Stimulated activated CD8-positive, alpha-beta memory T cell treated with anti-CD3 and anti-CD28 coated beads, Interleukin-15, amount 100 ng/mL, for 24 hours (primary cell): ENCODE data around the gene ZC3H10.
"Not testable (repeated sequence)": the region's sequence is repeated elsewhere in the genome, so short reads cannot be mapped to it uniquely, and the experiment has no call there.

ENCODE experiments used
- DNase-seq: peaks from one replicate; pipeline ENCODE4 v3.0.0-alpha.2; 2020; ENCODE audit warnings: low read depth

The ZC3H10 gene

DNA sequence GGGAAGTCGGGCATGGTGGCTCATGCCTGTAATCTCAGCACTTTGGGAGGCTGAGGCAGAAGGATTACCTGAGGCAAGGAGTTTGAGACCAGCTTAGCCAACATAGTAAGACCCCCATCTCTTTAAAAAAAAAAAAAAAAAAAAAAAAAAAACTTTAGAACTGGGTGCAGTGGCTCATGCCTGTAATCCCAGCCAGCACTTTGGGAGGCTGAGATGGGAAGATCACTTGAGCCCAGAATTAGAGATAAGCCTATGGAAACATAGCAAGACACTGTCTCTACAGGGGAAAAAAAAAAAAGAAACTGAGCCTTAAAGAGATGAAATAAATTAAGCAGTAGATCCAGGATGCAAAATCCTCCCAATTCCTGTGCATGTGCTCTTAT is 15.4 kb upstream of the ZC3H10 start:
- DNase-seq, result no peak

DNA sequence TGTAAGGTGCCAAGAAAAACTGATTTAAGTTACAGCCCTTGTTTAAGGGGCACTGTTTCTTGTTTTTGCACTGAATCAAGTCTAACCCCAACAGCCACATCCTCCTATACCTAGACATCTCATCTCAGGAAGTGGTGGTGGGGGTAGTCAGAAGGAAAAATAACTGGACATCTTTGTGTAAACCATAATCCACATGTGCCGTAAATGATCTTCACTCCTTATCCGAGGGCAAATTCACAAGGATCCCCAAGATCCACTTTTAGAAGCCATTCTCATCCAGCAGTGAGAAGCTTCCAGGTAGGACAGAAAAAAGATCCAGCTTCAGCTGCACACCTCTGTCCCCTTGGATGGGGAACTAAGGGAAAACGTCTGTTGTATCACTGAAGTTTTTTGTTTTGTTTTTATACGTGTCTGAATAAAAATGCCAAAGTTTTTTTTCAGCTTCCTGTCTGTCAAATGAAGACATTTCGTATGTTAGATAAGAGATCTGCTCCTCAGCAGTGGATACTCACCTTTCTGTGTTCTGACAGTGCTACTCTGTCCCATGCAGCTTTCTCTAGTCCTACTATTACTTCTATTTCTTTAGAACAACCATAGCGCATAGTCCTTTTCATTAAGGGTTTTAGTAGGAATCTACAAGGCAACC is 14.9 kb upstream of the ZC3H10 start:
- DNase-seq, result no peak

DNA sequence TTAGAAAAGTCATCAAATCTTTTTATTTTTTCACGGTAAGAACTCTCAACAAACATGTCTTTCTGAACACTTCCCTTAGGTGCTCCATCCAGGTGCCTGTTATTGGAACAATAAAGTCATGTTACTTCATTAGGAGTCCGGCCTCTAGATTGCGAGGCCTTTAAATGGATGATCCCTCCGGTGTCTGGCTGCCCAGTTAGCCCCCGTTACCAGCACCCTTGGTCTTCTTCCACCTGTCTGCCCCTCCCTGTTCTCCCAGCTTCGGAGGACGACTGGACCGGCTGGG is 14.3 kb upstream of the ZC3H10 start:
- peak; percentile 31 for DNase-seq

DNA sequence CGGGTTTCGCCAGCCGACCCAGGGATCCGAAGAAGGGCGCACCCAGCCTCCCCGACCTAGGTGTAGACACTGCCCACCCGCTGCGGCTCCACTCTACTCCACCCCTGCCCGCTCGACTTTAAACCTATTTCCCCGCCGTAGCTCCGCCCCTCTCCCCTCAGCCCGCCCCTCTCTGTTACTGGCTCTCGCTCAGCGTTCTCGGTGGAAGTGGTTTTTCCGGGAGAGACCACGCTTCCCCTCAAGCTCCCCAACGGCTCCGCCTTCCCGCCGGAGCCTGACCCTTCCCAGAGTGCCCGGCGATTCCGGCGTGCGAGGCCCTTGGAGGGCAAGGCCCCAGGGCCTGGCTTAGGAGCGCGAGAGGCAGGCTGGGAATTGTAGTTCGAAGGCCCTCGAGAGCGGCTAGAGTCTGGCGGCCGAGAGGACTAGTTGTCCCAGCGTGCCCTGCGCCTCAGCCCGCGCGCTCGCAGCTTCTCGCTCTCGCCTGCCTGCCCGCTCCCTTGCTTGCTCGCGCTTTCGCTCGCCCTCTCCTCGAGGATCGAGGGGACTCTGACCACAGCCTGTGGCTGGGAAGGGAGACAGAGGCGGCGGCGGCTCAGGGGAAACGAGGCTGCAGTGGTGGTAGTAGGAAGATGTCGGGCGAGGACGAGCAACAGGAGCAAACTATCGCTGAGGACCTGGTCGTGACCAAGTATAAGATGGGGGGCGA is 13.8 kb upstream of the ZC3H10 start, which contains the start of gene PA2G4:
Gene PA2G4, plus strand, starts transcription at position 451 of the 706 bp plus-strand sequence. Its CDS starts 179 bp downstream, at position 630.
- peak; percentile 84 for DNase-seq

DNA sequence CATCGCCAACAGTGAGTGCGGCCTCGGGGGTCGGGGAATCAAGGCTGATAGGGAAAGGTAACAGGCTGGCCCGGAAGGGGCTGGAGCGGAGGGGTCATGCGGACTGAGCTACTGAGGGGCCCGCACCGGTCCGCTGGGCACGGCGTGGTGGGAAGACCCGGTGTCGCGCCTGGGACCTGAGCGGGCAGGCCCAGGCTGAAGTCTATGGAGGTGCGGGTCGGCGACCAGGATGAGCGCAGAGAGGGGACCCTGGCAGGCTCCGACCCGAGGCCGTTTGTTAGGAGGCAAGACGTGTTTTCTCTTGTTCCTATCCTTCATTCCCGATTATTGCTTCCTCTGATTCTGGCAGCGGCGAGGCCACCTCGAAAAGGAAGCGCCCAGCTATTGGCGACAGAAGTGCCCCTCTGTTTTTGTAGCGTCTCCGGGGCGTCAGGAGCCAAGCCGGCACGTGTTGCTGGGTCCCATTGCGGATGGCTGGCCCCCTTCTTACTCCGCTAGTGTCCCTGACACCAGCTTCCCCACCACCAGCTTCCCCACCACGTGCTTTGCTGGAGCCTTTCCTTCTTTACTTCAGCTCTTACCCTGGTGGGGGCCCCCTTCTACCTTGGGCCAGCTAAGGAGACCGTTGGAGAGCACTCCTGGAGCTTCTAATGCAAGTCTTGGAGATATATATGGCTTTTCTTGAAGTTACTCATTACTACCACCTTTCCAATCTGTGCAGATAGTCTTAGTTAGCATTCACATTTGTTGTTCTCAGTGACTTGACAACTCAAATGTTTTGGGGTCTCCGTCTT is 13.1 kb upstream of the ZC3H10 start:
- peak; percentile 21 for DNase-seq

DNA sequence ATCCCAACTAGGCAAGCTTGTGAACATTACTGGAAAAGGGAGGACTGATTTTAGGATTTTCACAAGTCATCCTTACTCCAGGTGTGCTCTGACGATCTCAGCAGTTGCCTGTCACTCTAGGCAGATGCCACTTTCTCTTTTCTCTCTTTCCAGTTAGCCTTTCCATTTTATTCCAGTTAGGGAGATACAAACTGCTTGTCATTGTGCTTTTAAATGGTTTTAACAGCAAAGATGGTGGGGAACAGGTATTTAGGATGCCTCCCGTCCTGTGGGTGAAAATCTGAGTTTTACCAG is 12.5 kb upstream of the ZC3H10 start:
- DNase-seq, result no peak

DNA sequence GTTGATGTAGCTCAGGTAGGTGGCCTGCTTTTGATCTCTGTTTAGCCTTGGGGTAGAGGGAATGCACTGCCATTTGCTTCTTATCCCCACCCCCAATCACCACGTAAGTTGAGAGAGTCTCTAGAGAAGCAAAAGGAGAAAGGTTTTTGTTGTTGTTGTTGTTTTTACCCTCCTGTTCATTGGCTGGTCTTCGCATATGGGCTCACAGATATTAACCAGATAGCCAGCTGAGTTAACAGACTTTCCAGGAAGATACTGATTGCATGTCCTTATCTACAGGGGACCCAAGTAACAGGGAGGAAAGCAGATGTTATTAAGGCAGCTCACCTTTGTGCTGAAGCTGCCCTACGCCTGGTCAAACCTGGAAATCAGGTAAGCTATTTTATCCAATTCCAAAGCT is 10.8 kb upstream of the ZC3H10 start:
- no peak for DNase-seq

DNA sequence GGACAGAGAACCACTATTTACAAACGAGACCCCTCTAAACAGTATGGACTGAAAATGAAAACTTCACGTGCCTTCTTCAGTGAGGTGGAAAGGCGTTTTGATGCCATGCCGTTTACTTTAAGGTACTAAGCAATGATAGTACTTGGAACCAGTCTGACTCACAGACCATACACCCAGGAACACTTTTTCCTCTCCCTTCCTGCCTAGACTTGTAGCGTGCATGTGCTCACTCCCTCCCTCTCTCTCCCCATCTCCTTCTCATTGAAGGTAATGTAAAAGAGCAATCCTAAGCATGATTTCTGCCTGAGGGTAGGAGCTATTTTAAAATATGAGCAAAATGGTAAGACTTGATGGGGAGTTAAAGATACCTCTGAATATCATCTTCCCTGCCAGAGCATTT is 7.5 kb upstream of the ZC3H10 start:
- no peak for DNase-seq

DNA sequence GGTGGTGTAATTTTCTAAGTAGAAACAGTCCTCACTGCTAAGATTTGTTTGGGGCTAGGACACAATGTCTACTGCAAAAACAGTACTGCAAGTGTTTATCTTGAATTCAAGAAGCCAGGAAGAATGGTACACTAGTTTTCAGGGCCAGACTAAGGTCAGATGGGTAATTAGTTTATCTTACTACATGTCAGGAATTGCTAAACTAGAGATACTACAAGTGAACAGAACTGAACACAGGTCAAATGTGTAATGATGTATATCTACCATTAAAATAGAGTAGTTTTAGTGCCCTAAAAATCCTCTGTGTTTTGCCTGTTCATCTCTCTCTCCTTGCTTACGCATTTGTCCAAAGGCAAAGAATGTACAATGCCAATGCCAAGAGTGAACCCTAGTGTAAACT is 4.0 kb upstream of the ZC3H10 start:
- DNase-seq, result no peak

DNA sequence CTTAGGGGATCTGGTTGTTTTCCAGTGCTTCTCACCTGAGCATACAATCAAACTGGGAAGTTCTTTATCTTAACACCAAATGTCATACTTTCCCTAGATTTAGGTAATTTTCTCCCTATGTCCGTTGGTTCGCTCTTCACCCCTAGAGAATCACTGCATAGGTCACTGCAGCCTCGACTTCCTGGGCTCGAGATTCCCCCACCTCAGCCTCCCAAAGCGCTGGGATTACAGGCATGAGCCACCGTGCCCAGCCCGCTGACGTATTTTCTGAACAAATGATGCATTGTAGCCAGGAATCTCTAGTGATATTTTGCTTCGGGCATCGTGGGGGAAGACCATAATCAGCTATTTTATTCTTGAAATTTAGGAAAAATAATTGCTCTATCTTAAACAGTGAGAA is 2.7 kb upstream of the ZC3H10 start:
- DNase-seq, result no peak

DNA sequence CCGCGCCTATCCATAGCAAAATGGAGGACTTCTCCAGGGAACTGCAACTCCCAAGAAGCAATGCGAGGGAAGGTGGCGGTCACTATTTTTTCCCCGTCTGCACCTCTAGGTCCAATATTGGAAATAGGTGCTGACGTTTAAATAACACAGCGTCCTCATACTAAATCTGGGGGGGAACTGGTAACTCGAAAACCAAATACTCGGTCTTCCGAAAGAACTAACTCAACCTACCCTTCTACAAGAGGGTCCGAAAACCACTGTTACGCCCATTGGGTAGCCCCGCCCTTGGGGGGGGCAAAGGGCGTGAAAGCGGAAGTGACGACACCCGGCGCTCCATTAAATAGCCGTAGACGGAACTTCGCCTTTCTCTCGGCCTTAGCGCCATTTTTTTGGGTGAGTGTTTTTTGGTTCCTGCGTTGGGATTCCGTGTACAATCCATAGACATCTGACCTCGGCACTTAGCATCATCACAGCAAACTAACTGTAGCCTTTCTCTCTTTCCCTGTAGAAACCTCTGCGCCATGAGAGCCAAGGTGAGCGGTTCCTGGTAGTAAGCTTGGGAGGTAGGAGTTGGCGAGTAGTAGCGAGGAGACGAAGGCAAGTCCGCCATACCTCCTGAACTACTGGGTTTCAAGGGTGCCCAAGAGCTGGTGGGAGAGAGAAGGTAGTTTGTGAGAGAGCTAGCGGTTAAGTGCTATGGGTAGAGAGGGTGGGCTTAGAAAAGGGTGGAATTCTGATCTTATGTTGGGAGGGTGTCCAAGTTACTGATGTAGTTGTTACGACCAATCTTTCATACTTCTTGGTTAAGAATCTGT is 1.6 kb upstream of the ZC3H10 start, which contains the start of gene RPL41:
Gene RPL41, plus strand, starts transcription at position 367 of the 815 bp plus-strand sequence.
- DNase-seq, result peak; percentile 91

DNA sequence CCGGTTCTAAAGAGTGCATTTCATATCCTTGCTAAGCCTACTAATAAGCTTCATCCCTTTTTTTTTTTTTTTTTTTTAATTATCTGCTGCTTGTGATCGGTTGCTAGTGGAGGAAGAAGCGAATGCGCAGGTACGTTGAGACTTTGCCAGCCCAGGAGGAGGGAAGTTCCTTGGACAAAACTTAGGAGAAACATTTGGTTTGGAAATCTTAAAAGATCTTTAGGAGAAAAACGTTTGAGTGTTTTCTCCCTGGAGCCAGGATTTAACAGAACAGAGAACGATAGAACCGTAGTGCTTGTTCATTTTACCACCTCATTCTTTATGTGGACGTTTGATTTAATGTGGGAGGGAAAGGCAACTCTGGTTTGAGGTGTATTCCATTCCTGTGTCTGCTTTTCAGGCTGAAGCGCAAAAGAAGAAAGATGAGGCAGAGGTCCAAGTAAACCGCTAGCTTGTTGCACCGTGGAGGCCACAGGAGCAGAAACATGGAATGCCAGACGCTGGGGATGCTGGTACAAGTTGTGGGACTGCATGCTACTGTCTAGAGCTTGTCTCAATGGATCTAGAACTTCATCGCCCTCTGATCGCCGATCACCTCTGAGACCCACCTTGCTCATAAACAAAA is 872 bp upstream of the ZC3H10 start:
- DNase-seq, result not testable (repeated sequence)

DNA sequence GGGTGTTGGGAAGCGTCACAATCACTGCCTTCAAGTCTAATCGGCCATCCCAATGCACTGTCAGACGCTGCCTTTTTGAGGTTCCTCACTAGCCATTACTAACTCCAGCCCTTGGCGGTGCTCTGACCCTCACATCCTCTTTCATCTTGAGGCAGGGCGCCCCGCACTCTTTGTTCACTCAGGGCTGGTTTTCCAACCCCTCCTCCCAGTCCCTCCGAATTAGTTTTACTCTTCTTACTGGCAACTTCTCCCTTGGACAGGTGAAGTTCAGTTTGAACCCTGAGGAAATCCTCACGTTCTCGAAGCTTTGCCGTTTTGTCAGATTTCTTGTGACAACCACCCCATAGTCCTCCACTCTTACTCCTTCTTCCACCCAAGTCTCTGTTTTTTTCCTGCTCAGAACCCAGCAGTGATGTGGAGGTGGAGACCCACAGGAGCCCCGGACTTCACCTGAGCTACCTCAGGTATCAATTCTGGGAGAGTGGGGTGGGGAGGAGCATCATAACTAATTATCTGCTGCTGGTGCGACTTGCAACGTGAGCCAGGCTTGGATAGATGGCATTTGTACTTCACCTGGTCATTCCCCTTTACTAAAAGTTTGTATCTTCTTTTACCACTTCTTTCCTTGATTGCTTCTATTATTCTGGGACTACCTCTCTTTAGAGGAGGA is 757 bp downstream of the ZC3H10 start:
- no peak for DNase-seq

DNA sequence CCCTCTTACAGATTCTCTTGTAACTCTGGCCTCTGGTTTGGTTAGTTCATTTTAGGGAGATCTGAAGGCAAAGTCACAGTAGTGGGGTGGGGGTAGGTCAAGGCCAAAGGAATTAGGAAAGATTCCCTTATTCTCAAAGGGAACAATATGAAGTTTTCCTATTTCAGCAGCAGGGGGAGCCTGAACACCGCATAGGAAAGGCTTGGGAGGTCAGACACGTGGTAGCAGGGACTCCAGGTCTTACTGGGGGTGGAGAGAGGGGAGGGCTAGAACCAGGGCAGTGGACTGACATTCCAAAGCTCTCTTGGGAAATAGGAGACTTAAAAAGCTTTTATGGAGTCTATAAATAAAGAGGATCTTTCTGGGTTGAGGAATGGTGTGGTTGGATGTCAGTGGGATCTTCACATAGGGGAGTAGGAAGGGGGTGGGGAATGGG is 1.3 kb downstream of the ZC3H10 start:
- peak; percentile 14 for DNase-seq

DNA sequence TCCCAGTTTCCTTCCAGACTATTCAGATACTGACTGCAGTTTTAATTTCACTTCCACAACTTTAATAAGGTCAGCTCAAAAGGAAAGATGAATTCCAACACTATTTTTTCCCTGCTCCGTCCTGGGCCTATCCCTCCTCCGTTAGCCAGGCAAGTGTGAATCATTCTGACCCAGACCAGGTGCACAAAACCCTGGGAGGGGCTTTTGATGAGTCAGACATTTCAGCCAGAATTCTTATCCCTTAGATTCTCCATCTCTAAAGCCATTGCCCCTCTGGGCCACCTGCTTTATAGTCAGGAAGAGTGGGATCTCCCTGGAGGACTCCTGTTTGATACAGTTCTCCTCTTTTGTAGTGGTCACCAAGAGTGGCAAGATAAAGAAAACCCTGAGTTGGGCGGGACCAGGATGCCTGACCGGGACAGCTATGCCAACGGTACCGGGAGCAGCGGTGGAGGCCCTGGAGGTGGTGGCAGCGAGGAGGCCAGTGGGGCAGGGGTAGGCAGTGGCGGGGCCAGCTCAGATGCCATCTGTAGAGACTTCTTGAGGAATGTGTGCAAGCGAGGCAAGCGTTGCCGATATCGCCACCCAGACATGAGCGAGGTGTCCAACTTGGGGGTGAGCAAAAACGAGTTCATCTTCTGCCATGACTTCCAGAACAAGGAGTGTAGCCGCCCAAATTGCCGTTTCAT is 2.2 kb downstream of the ZC3H10 start:
- DNase-seq, result no peak

DNA sequence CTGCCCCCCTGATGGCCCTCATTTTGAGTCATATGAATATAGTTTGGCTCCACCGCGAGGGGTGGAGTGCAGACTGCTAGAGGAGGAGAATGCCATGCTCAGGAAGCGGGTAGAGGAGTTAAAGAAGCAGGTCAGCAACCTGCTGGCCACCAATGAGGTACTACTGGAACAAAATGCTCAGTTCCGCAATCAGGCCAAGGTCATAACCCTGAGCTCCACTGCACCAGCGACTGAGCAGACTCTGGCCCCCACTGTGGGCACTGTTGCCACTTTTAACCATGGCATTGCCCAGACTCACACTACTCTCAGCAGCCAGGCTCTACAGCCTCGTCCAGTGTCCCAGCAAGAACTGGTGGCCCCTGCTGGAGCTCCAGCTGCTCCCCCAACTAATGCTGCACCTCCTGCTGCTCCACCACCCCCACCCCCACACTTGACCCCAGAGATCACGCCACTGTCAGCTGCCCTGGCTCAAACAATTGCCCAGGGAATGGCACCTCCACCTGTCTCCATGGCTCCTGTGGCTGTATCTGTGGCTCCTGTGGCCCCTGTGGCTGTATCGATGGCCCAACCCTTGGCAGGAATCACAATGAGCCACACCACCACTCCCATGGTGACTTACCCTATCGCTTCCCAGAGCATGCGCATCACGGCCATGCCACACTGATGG is 3.3 kb downstream of the ZC3H10 start:
- no peak for DNase-seq

DNA sequence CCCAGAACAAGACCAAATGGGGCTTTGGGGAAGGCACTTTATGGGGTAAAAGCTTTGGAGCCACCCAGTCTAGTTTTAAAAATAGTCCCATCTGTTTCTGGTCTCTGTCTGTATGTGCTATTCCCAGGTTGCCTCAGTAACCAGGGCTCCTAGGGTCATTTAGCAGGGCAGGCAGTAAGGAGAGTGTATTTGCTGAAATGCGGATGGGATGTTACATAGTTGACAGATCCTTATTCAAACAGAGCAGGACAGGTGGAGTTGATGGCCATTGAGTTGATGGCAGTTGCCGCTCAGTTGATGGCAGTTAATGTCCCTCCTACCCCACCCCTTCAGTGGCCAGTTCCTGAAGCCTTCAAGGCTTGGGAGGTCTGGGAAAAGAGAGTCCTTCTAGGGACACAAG is 4.6 kb downstream of the ZC3H10 start:
- DNase-seq, result no peak

DNA sequence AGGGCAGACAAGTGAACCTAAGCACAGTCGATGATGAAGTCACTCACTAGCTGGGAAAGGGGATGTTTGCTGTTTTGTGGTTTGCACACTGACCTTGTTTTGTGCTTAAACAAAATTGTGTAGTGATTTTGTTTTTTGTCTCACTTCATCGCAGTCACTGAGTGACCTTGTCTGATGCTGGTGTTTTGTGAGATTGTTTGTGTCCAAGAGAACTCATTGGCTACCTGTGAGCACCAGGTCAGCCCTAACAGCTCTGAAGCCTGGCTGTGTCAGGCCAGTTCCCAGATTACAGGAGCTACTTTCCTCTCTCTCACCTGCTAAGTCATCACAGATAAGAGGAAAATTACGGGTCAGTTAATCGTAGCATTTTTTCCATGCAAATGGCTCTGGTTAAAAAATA is 6.1 kb downstream of the ZC3H10 start:
- no peak for DNase-seq

DNA sequence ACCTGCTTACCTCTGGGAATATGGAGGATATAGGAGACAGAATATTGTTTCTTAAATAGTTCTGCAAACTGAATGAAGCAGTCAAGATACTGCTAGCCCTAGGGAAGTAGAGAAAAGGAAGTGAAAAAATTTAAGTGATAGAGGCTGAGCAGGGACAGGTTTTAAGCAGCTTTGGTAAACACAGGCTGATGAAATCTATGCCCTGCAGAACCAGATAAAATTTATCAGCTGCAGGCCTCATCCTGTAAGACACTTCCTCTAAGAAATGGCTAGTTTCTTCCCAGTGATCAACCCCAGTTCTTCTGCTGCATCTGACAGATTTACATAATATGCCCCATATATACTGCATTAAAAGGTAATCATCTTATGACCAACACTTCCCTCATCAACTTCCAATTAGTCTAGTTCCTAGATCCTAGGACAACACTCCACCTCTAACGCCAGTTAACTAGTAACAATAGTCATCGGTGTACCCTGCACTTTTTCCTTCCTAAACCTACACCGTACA is 8.7 kb downstream of the ZC3H10 start:
- no peak for DNase-seq

DNA sequence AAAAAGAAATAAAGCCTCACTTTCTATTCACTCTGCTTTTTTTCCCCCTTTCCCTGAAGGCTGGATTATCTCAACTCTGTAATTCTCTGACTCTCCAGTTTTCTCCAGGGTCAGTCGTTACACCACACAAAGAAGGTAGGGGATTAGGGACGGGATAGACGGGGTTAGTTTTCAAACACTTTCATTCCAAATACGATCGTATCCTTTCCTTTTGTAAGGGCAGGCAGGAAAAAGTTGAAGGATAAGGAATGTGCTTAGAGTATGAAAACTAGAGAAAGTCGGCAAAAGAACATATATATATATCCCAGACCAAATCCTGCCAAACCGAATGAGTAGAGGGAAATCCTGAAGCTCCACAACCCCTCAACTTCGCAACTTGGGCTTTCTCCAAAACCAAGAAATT is 9.4 kb downstream of the ZC3H10 start:
- DNase-seq, result no peak
